Neural progenitor cell (in vitro differentiated cells): Measurements from ENCODE around the gene MYLIP.

Experiments
- CTCF ChIP-seq: fragments of 200-600 bp; sonication (generic); IDR thresholded peaks from 2 replicates; pipeline ENCODE4 v1.5.1; 2017; ENCODE audit warnings: antibody characterized with exemption, mild to moderate bottlenecking
- EZH2 ChIP-seq: fragments of 200-600 bp; sonication (generic); IDR thresholded peaks from 2 replicates; pipeline ENCODE4 v1.6.1; 2017; ENCODE audit warnings: antibody characterized with exemption, mild to moderate bottlenecking, moderate library complexity
- EZH2phosphoT487 ChIP-seq: fragments of 200-600 bp; sonication (generic); IDR thresholded peaks from 2 replicates; pipeline ENCODE4 v1.6.1; 2017; ENCODE audit warnings: antibody characterized with exemption

- TF ChIP-seq CTCF = no peak
- no peak for TF ChIP-seq EZH2phosphoT487
- no peak for TF ChIP-seq EZH2
Measured at GRCh38 chr6:16141514-16141913, 12.6 kb downstream of the MYLIP start.
